Liver (tissue), 9 donors: ENCODE data around the gene NCS1. TPM values are rescaled to one million over a fixed set of nuclear protein-coding genes. Genes with fewer than 3 reads are reported as not detected.

ENCODE experiments used
- DNase-seq: peaks from one replicate; pipeline ENCODE4 v3.0.0-alpha.2; 2017; ENCODE audit warnings: low spot score
- H3K27ac ChIP-seq, 2 donors: one replicate each; pipeline ENCODE4 v1.7.0; 2013; ENCODE audit warnings: inconsistent platforms in 2 of 2, low read length in 2 of 2, control low read depth in 1 of 2, low read depth in 1 of 2, mild to moderate bottlenecking in 1 of 2
- H3K27me3 ChIP-seq, 4 donors: one replicate each; pipeline versions ENCODE4 v1.6.1 to v1.7.0; 2013; ENCODE audit warnings: low read length in 3 of 4, inconsistent platforms in 1 of 4, mild to moderate bottlenecking in 1 of 4, moderate library complexity in 1 of 4; ENCODE audit not compliant: control insufficient read depth in 4 of 4, insufficient read depth in 4 of 4
- H3K36me3 ChIP-seq, 4 donors: one replicate each; pipeline versions ENCODE4 v1.6.1 to v1.7.0; 2013; ENCODE audit warnings: low read length in 3 of 4, mild to moderate bottlenecking in 3 of 4, low read depth in 1 of 4, moderate library complexity in 1 of 4; ENCODE audit not compliant: control insufficient read depth in 4 of 4, insufficient read depth in 3 of 4
- H3K4me1 ChIP-seq, 4 donors: one replicate each; pipeline versions ENCODE4 v1.6.1 to v1.7.0; 2013; ENCODE audit warnings: low read length in 3 of 4, mild to moderate bottlenecking in 3 of 4, moderate library complexity in 1 of 4; ENCODE audit not compliant: control insufficient read depth in 4 of 4, insufficient read depth in 4 of 4
- H3K4me3 ChIP-seq, 3 donors: one replicate each; pipeline versions ENCODE4 v1.6.1 to v1.7.0; 2013; ENCODE audit warnings: low read length in 3 of 3, control low read depth in 1 of 3, low read depth in 1 of 3, mild to moderate bottlenecking in 1 of 3
- H3K9ac ChIP-seq, 2 donors: one replicate each; pipeline ENCODE4 v1.7.0; 2013; ENCODE audit warnings: low read length in 2 of 2, mild to moderate bottlenecking in 2 of 2, moderate library complexity in 2 of 2, control low read depth in 1 of 2, low read depth in 1 of 2
- H3K9me3 ChIP-seq, 4 donors: one replicate each; pipeline versions ENCODE4 v1.6.1 to v1.7.0; 2013; ENCODE audit warnings: low read length in 3 of 4; ENCODE audit not compliant: control insufficient read depth in 4 of 4
- CTCF ChIP-seq: fragments of 150-350 bp; IDR thresholded peaks from 2 replicates; pipeline ENCODE4 v1.5.1; 2017; ENCODE audit warnings: improper control_type of control experiment, low read depth, low read length; ENCODE audit not compliant: missing input control
- EGR1 ChIP-seq, 2 donors: IDR thresholded peaks; 2 replicates each; pipeline ENCODE4 v1.6.1; 2016 to 2018; ENCODE audit warnings: antibody characterized with exemption in 2 of 2, low read depth in 2 of 2
- FOXA2 ChIP-seq: IDR thresholded peaks from 2 replicates; pipeline ENCODE4 v1.6.1; 2016; ENCODE audit warnings: antibody characterized with exemption
- GABPA ChIP-seq, 2 donors: IDR thresholded peaks in 1 of 2; conservative IDR thresholded peaks in 1 of 2; 2 replicates each; pipeline ENCODE4 v1.6.1; 2016; ENCODE audit warnings: antibody characterized with exemption in 2 of 2, mild to moderate bottlenecking in 1 of 2, moderate library complexity in 1 of 2
- HNF4G ChIP-seq: IDR thresholded peaks from 2 replicates; pipeline ENCODE4 v1.6.1; 2016; ENCODE audit warnings: antibody characterized with exemption
- JUND ChIP-seq, 2 donors: IDR thresholded peaks; 2 replicates each; pipeline ENCODE4 v1.6.1; 2016; ENCODE audit warnings: antibody characterized with exemption in 2 of 2
- MAX ChIP-seq: IDR thresholded peaks from 2 replicates; pipeline ENCODE4 v1.6.1; 2016; ENCODE audit warnings: antibody characterized with exemption
- NR2F2 ChIP-seq: IDR thresholded peaks from 2 replicates; pipeline ENCODE4 v1.6.1; 2016; ENCODE audit warnings: antibody characterized with exemption
- REST ChIP-seq: IDR thresholded peaks from 2 replicates; pipeline ENCODE4 v1.6.1; 2016; ENCODE audit warnings: antibody characterized with exemption, mild to moderate bottlenecking
- RXRA ChIP-seq, 2 donors: IDR thresholded peaks; 2 replicates each; pipeline ENCODE4 v1.6.1; 2017 to 2018; ENCODE audit warnings: antibody characterized with exemption in 2 of 2, mild to moderate bottlenecking in 1 of 2
- TAF1 ChIP-seq: conservative IDR thresholded peaks from 2 replicates; pipeline ENCODE4 v1.6.1; 2016; ENCODE audit warnings: antibody characterized with exemption, mild to moderate bottlenecking
- YY1 ChIP-seq: IDR thresholded peaks from 2 replicates; pipeline ENCODE4 v1.6.1; 2016; ENCODE audit warnings: antibody characterized with exemption, mild to moderate bottlenecking
- WGBS: extraction: QIAGEN DNeasy Blood & Tissue Kit; methylation state at CpG from one replicate; pipeline ENCODE4 v1.1.7; 2013; 5-methylcytosine and 5-hydroxymethylcytosine counted together
- polyA plus RNA-seq, 2 donors: library from polyadenylated mRNA; stranded (reverse) in 1 of 2; unstranded in 1 of 2; fragments of 200-250 nt in 1 of 2; fragments of >200 nt in 1 of 2; fragmentation: Nextera tagmentation in 1 of 2; extraction: Ambion mirVana in 1 of 2; gene quantifications; one replicate each; pipeline versions ENCODE4 v1.2.1 to v1.2.3, GENCODE V29; 2013 to 2015
- total RNA-seq, 2 donors: library from RNA; depleted of rRNA; stranded (reverse); fragments of >200 nt; gene quantifications; one replicate each; pipeline ENCODE4 v1.2.3, GENCODE V29; 2014
- donor health status: healthy.
- donor health status: healthy.
- donor health status: healthy.
- donor health status: healthy.
- donor health status: healthy.

The NCS1 gene
- total and polyA plus RNA-seq, 4 donors = 0.35 to 2.5 (median 1.2) TPM

GRCh38 chr9:130225586-130225985 lies 53.4 kb downstream of the NCS1 start:
- no peak for DNase-seq

GRCh38 chr9:130226112-130226511 lies 53.9 kb downstream of the NCS1 start:
- Histone ChIP-seq H3K27me3 (no peaks in the 10 kb centered on the region), H3K4me3 (no peak overlapping the region), H3K9ac (no peak overlapping the region), H3K4me1 (no peaks in the 10 kb centered on the region), H3K27ac (no peak overlapping the region), H3K36me3 (peaks cover 0 to 1% (median 0%) of the 10 kb centered on the region in 4 donors), H3K9me3 (peaks cover 0 to 6% (median 4%) of the 10 kb centered on the region in 4 donors)
- TF ChIP-seq FOXA2 (no peak), CTCF (no peak), REST (no peak), JUND (IDR thresholded peaks at IDR 0.05) (no peak), TAF1 (no peak), MAX (no peak)
- 94% methylated on average over 12 of the region's 12 CpGs for WGBS
- no peak for DNase-seq

More at GRCh38 chr9:130225586-130225985, 53.4 kb downstream of the NCS1 start:
- no peaks in the 10 kb centered on the region for H3K4me1 ChIP-seq
- no peak overlapping the region for H3K4me3 ChIP-seq
- no peaks in the 10 kb centered on the region for H3K27me3 ChIP-seq
- H3K27ac ChIP-seq = no peak overlapping the region
- no peak overlapping the region for H3K9ac ChIP-seq
- TF ChIP-seq HNF4G (no peak), GABPA (IDR thresholded peaks at IDR 0.05 in 1 of 2, conservative IDR thresholded peaks at IDR 0.05 in 1 of 2) (no peak), RXRA (IDR thresholded peaks at IDR 0.05) (no peak)
- WGBS = 98% methylated on average over 20 of the region's 20 CpGs
- H3K36me3 ChIP-seq = peaks cover 0 to 1% (median 0%) of the 10 kb centered on the region in 4 donors
- peaks cover 0 to 6% (median 4%) of the 10 kb centered on the region in 4 donors for H3K9me3 ChIP-seq

GRCh38 chr9:130227833-130228232 lies 55.6 kb downstream of the NCS1 start:
- DNase-seq = no peak
- no peak overlapping the region for H3K4me3 ChIP-seq
- no peaks in the 10 kb centered on the region for H3K4me1 ChIP-seq
- no peak for TF ChIP-seq REST
- TF ChIP-seq FOXA2 = no peak
- no peak for TF ChIP-seq TAF1
- no peak for TF ChIP-seq CTCF
- TF ChIP-seq JUND (IDR thresholded peaks at IDR 0.05) = no peak
- TF ChIP-seq HNF4G = no peak
- no peak for TF ChIP-seq YY1
- no peak for TF ChIP-seq EGR1 (IDR thresholded peaks at IDR 0.05; ENCODE audit: low read depth in 2 of 2)
- no peak for TF ChIP-seq NR2F2
- TF ChIP-seq RXRA (IDR thresholded peaks at IDR 0.05) = no peak
- peaks cover 0 to 6% (median 4%) of the 10 kb centered on the region in 4 donors for H3K9me3 ChIP-seq
- 95% methylated on average over 3 of the region's 3 CpGs for WGBS
- H3K36me3 ChIP-seq = peaks cover 0 to 1% (median 0%) of the 10 kb centered on the region in 4 donors
- no peaks in the 10 kb centered on the region for H3K27me3 ChIP-seq
- H3K9ac ChIP-seq = no peak overlapping the region
- no peak overlapping the region for H3K27ac ChIP-seq
